Measurements from ENCODE around the gene MICU1. TPM values are rescaled to one million over a fixed set of nuclear protein-coding genes. Genes with fewer than 3 reads are reported as not detected.
"Not testable (repeated sequence)": the region's sequence is repeated elsewhere in the genome, so short reads cannot be mapped to it uniquely, and the experiment has no call there.

The MICU1 gene
- total RNA-seq, 6 experiments from 2014 or later, result 54.7 to 62.7 (median 59.8) TPM

GRCh38 chr10:72328829-72329204 lies 297.1 kb downstream of the MICU1 start:
- Mint-ChIP-seq H3K27me3 (ENCODE audit: insufficient read depth) (peaks cover 6% of the 10 kb centered on the region), H3K4me3 (no peak overlapping the region), H3K36me3 (ENCODE audit: low read depth) (peaks cover 2% of the 10 kb centered on the region; the same call in 1 of the 2 replicates), H3K4me1 (ENCODE audit: low read depth) (peaks cover 11% of the 10 kb centered on the region; the same call in 1 of the 2 replicates), H3K27ac (no peak overlapping the region), H3K9me3 (no peaks in the 10 kb centered on the region)
- DNase-seq, result no peak
- TF ChIP-seq CTCF (IDR thresholded peaks at IDR 0.05), result no peak

GRCh38 chr10:72328045-72328828 lies 297.6 kb downstream of the MICU1 start:
- H3K27ac Mint-ChIP-seq, result no peak overlapping the region
- TF ChIP-seq CTCF (IDR thresholded peaks at IDR 0.05), result peak; percentile 71
- no peak overlapping the region for H3K4me3 Mint-ChIP-seq
- H3K36me3 Mint-ChIP-seq (ENCODE audit: low read depth), result no peaks in the 10 kb centered on the region
- DNase-seq, result peak; percentile 47
- peaks cover 11% of the 10 kb centered on the region; the same call in 1 of the 2 replicates for H3K4me1 Mint-ChIP-seq (ENCODE audit: low read depth)
- H3K9me3 Mint-ChIP-seq, result no peaks in the 10 kb centered on the region
- H3K27me3 Mint-ChIP-seq (ENCODE audit: insufficient read depth), result peaks cover 6% of the 10 kb centered on the region

- H3K4me1 Mint-ChIP-seq (ENCODE audit: low read depth), result peaks cover 14% of the 10 kb centered on the region
- not testable (repeated sequence) for H3K27ac Mint-ChIP-seq; H3K36me3 Mint-ChIP-seq (ENCODE audit: low read depth)
Observed at GRCh38 chr10:72326665-72327603, 298.9 kb downstream of the MICU1 start.

GRCh38 chr10:72325243-72326175 lies 300.4 kb downstream of the MICU1 start:
- not testable (repeated sequence) for H3K27me3 Mint-ChIP-seq (ENCODE audit: insufficient read depth); H3K27ac Mint-ChIP-seq; H3K9me3 Mint-ChIP-seq; DNase-seq; H3K36me3 Mint-ChIP-seq (ENCODE audit: low read depth); H3K4me3 Mint-ChIP-seq
- peaks cover 13% of the 10 kb centered on the region for H3K4me1 Mint-ChIP-seq (ENCODE audit: low read depth)

More at GRCh38 chr10:72326665-72327603, 298.9 kb downstream of the MICU1 start:
- not testable (repeated sequence) for DNase-seq; H3K4me3 Mint-ChIP-seq; H3K27me3 Mint-ChIP-seq (ENCODE audit: insufficient read depth); H3K9me3 Mint-ChIP-seq

- no peak overlapping the region for H3K27ac Mint-ChIP-seq
- H3K4me1 Mint-ChIP-seq (ENCODE audit: low read depth), result peaks cover 27% of the 10 kb centered on the region
Observed at GRCh38 chr10:72323771-72324191, 302.1 kb downstream of the MICU1 start.

More at GRCh38 chr10:72323771-72324191, 302.1 kb downstream of the MICU1 start:
- peaks cover 3% of the 10 kb centered on the region for H3K27me3 Mint-ChIP-seq (ENCODE audit: insufficient read depth)
- no peak for TF ChIP-seq CTCF (IDR thresholded peaks at IDR 0.05)
- H3K36me3 Mint-ChIP-seq (ENCODE audit: low read depth), result no peaks in the 10 kb centered on the region
- H3K9me3 Mint-ChIP-seq, result no peaks in the 10 kb centered on the region
- no peak for DNase-seq
- H3K4me3 Mint-ChIP-seq, result no peak overlapping the region
